ENCODE data around the gene SLC24A4.

- TF ChIP-seq POLR2AphosphoS5 (IDR thresholded peaks at IDR 0.05; ENCODE audit: low read depth, low read length) (no peak), TAF1 (IDR thresholded peaks at IDR 0.05; ENCODE audit: borderline replicate concordance, low read depth, low read length) (no peak)
These were observed 18.8 kb downstream of the SLC24A4 start for GRCh38 chr14:92341791-92342190.

Measured in GM12892 (cell line).